Adrenal gland (tissue), 12 donors: ENCODE measurements around the gene TTLL1. TPM values are rescaled to one million over a fixed set of nuclear protein-coding genes. Genes with fewer than 3 reads are reported as not detected.
A peak's percentile ranks its signal among the peaks of the same experiment; 100 is the strongest.

ENCODE experiments used
- DNase-seq, 7 donors: peaks; one replicate each; pipeline ENCODE4 v3.0.0-alpha.2; 2019 to 2020
- H3K27ac ChIP-seq, 5 donors: fragments of 200-600 bp; sonication (generic) in 4 of 5; 1 replicate in 3 of 5; 2 replicates in 2 of 5; pipeline versions ENCODE4 v1.5.1 to v1.8.0; 2016 to 2020; ENCODE audit warnings: mild to moderate bottlenecking in 1 of 5
- H3K27me3 ChIP-seq: fragments of 200-600 bp; 2 replicates; pipeline ENCODE4 v1.8.0; 2021
- H3K36me3 ChIP-seq, 2 donors: fragments of 200-600 bp; replicated peaks in 1 of 2; 1 replicate in 1 of 2; 2 replicates in 1 of 2; pipeline versions ENCODE4 v1.5.1 to v1.8.0; 2018 to 2022
- H3K4me1 ChIP-seq, 2 donors: fragments of 200-600 bp; replicated peaks in 1 of 2; 1 replicate in 1 of 2; 2 replicates in 1 of 2; pipeline versions ENCODE4 v1.5.1 to v1.8.0; 2018 to 2021
- H3K4me3 ChIP-seq, 4 donors: fragments of 200-600 bp; sonication (generic) in 3 of 4; one replicate each; pipeline ENCODE4 v1.5.1; 2016 to 2018
- H3K9me3 ChIP-seq, 3 donors: fragments of 200-600 bp; sonication (generic) in 1 of 3; replicated peaks in 1 of 3; 1 replicate in 2 of 3; 2 replicates in 1 of 3; pipeline versions ENCODE4 v1.5.1 to v1.8.0; 2016 to 2021
- POLR2A ChIP-seq, 2 donors: fragments of 450-650 bp; IDR thresholded peaks; one replicate each; pipeline ENCODE4 v1.6.1; 2017; ENCODE audit warnings: antibody characterized with exemption in 2 of 2, mild to moderate bottlenecking in 2 of 2, moderate library complexity in 1 of 2
- WGBS, 4 donors: extraction: QIAGEN DNeasy Blood & Tissue Kit in 2 of 4; methylation state at CpG; one replicate each; pipeline versions ENCODE4 v1.1.5 to v1.1.7; 2013 to 2017; 5-methylcytosine and 5-hydroxymethylcytosine counted together
- intact Hi-C, 2 donors: fragments of 100-400 bp; cut with DNase I; formaldehyde crosslinking; loops; one replicate each; pipeline versions ENCODE4 v1.14.1 to v1.15.0; 2022 to 2023
- polyA plus RNA-seq, 3 donors: library from polyadenylated mRNA; stranded (reverse); fragments of 200-250 nt in 2 of 3; fragments of 350-450 nt in 1 of 3; fragmentation: Illumina TruSeq in 1 of 3; extraction: RNeasy Lipid Tissue Mini Kit (QIAGEN cat#74804) in 1 of 3; gene quantifications; one replicate each; pipeline ENCODE4 v1.2.3, GENCODE V29; 2013 to 2014
- total RNA-seq, 9 donors: library from RNA; depleted of rRNA in 4 of 9; stranded (reverse); fragments of >200 nt in 4 of 9; fragments of 120-200 nt in 1 of 9; fragmentation: NEBNext Ultra II Directional in 1 of 9; extraction: Animal tissue kit (Norgen Biotek cat#: 25700) in 1 of 9; gene quantifications; one replicate each; pipeline versions ENCODE4 v1.1.0 to v1.2.4, GENCODE V29; 2013 to 2023
- TF ChIP-seq, protein P1 (sequence below), 6 experiments: fragments of 450-650 bp in 4 of 6; fragments of 200-600 bp in 2 of 6; sonication (generic) in 1 of 6; IDR thresholded peaks; 1 replicate in 5 of 6; 2 replicates in 1 of 6; pipeline versions ENCODE4 v1.5.1 to v1.8.0; 2016 to 2021; ENCODE audit warnings: antibody characterized with exemption in 6 of 6, mild to moderate bottlenecking in 2 of 6, moderate library complexity in 1 of 6
- donor health status: healthy with polysubstance abuse.
- donor health status: Bipolar disorder and iron deficiency.
- donor health status: DM: yes; HTN: yes; CAD: no.
- donor health status: DM: no; HTN: no; CAD: no.
- donor health status: DM: no; HTN: no; CAD: no.
- donor health status: DM: yes; HTN: yes; CAD: no.

The TTLL1 gene
- total and polyA plus RNA-seq, 12 donors, result 5.0 to 14.1 (median 8.3) TPM

DNA sequence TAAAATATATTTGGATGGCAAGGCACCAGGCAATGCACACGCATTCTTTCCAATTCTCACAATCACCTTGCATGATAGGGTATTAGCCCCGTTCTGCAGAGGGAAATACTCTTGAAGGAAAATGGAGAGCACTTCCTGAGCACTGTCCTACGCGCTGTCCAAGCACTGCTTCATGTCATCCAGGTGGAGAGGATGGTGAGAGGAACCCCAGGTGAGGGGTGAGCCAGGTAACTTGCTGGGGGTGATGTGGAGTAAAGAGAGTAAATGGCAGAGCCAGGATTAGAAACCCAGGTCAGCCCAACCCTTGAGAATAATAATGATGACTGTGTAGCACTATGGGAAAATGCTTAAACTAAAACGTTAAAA lies 73.5 kb downstream of the TTLL1 start:
- H3K4me3 ChIP-seq, result peak overlapping the region in 2 of 4 donors; percentile 74 to 93
- no peak for DNase-seq
- no peaks in the 10 kb centered on the region for H3K36me3 ChIP-seq
- no peaks in the 10 kb centered on the region for H3K27me3 ChIP-seq
- 19 to 54% (median 31%) methylated on average over 5 of the region's 5 CpGs for WGBS, 4 donors
- H3K4me1 ChIP-seq, result peaks cover 24 to 31% of the 10 kb centered on the region in 2 donors
- intact Hi-C loops, result loop anchor here in 1 of 2 donors (10.0 kb wide), 1 partner anchor 131 kb away; no protein-coding TSS in a partner anchor
- TF ChIP-seq, protein P1, sequence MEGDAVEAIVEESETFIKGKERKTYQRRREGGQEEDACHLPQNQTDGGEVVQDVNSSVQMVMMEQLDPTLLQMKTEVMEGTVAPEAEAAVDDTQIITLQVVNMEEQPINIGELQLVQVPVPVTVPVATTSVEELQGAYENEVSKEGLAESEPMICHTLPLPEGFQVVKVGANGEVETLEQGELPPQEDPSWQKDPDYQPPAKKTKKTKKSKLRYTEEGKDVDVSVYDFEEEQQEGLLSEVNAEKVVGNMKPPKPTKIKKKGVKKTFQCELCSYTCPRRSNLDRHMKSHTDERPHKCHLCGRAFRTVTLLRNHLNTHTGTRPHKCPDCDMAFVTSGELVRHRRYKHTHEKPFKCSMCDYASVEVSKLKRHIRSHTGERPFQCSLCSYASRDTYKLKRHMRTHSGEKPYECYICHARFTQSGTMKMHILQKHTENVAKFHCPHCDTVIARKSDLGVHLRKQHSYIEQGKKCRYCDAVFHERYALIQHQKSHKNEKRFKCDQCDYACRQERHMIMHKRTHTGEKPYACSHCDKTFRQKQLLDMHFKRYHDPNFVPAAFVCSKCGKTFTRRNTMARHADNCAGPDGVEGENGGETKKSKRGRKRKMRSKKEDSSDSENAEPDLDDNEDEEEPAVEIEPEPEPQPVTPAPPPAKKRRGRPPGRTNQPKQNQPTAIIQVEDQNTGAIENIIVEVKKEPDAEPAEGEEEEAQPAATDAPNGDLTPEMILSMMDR (IDR thresholded peaks at IDR 0.05), result no peak
- TF ChIP-seq POLR2A (IDR thresholded peaks at IDR 0.05), result no peak
- peak overlapping the region in 3 of 5 donors; percentile 76 to 94 (median 82) for H3K27ac ChIP-seq
- H3K9me3 ChIP-seq, result no peaks in the 10 kb centered on the region

DNA sequence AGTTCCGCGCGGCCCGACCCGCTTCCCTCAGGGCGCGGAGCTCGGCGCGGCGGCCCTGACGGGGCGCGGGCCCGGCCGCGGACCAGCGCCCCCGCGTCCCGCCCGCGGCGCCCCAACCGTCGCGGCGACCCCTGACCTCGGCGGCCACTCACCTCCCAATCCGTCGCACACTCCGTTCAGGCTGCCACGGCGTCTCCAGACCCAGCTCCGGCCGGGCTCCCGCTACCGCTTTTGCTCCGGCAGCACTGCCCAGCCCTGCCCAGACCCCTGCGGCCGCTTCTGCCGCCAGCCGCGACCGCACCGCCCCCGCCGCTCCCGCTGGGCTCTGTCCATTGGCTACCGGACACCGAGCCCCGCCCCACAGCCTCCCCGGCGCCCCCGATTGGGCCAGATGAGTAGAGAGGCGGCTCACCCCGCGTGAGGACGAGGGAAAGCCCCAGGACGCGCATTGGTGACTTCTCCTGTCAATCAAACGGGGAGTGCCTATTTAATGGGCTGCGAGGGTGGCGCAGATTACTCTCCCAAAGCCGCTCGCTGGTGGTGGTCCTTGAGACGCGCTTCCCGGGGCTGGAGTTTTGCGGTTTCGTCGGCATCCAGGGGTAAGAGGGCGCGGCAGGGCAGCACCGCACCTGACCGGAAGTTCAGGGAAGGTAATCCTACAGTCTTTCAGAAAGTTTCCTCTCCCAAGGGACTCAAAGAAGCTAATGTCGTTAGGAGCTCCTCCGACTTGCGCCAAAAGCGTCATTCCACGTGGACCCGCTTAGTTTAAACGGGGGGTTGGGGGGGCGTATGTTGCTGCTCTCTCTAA lies 74.1 kb downstream of the TTLL1 start, which contains the start of gene PACSIN2:
Gene PACSIN2, minus strand, starts transcription at position 281 of the 808 bp plus-strand sequence. CDS start 103,069 bp downstream, outside the sequence.
- 0% methylated on average over 1 to 85 of the region's 85 CpGs for WGBS, 4 donors
- peaks cover 24 to 37% of the 10 kb centered on the region in 2 donors for H3K4me1 ChIP-seq
- peak within 1 kb of the TSS in 4 of 5 donors; percentile 34 to 94 (median 79) for H3K27ac ChIP-seq
- H3K9me3 ChIP-seq, result no peaks in the 10 kb centered on the region
- peak within 1 kb of the TSS in 3 of 4 donors; percentile 60 to 93 (median 74) for H3K4me3 ChIP-seq
- H3K36me3 ChIP-seq, result no peaks in the 10 kb centered on the region
- DNase-seq, result peak; percentile 100
- H3K27me3 ChIP-seq, result no peaks in the 10 kb centered on the region
- TF ChIP-seq POLR2A (IDR thresholded peaks at IDR 0.05), result peak; percentile 87 to 98
- TF ChIP-seq, protein P1 (IDR thresholded peaks at IDR 0.05), result no peak
- intact Hi-C loops, result loop anchor here in 1 of 2 donors (10.0 kb wide), 1 partner anchor 130 kb away; no protein-coding TSS in a partner anchor

DNA sequence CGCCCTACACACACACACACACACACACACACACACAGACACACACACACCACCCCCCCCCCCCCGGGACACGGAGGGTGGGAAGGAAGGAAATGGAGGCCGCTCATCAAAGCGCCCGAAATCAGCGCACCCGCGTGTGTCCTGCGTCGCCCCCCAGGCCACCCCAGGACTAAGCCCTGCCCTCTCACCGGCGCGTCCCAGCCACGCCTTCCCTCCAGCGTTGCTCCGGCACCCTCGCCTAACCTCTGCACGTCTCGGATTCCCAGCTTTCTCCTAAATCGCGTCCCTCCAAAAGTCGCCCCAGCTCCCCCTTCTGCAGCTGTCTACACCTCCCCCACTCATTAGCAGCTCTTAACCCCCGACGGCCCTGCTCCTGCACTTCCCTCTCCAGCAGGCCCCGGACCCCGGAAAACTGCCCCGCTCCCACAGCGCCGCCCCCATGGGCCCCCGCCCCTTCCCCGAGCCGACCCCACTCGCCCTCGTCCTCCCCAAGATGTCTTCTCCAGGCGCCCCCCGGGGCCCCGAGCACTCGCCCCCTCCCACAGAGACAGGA lies 74.8 kb downstream of the TTLL1 start:
- Histone ChIP-seq H3K36me3 (no peaks in the 10 kb centered on the region), H3K4me1 (peaks cover 27 to 44% of the 10 kb centered on the region in 2 donors), H3K27me3 (no peaks in the 10 kb centered on the region), H3K27ac (peak overlapping the region in 4 of 5 donors; percentile 34 to 94 (median 79)), H3K9me3 (no peaks in the 10 kb centered on the region), H3K4me3 (peak overlapping the region in 3 of 4 donors; percentile 60 to 93 (median 74))
- 0 to 2% (median 1%) methylated on average over 12 to 37 of the region's 39 CpGs for WGBS, 4 donors
- TF ChIP-seq, protein P1 (IDR thresholded peaks at IDR 0.05), result no peak
- TF ChIP-seq POLR2A (IDR thresholded peaks at IDR 0.05), result no peak
- peak in 4 of 7 donors; percentile 53 to 73 (median 60) for DNase-seq
- intact Hi-C loops, result loop anchor here in 1 of 2 donors (10.0 kb wide), 1 partner anchor 130 kb away; no protein-coding TSS in a partner anchor
